H1 (cell line): ENCODE measurements around the gene NSFL1C. TPM values are rescaled to one million over a fixed set of nuclear protein-coding genes. Genes with fewer than 3 reads are reported as not detected.

ENCODE experiments used
- ATF3 ChIP-seq: IDR thresholded peaks from 2 replicates; pipeline ENCODE4 v1.6.1; 2011; ENCODE audit warnings: low read depth, mild to moderate bottlenecking, low read length; ENCODE audit not compliant: insufficient read depth
- BCL11A ChIP-seq, 2 experiments: IDR thresholded peaks; one replicate each; pipeline ENCODE4 v1.6.1; 2011; ENCODE audit warnings: low read depth in 2 of 2, low read length in 2 of 2, mild to moderate bottlenecking in 2 of 2
- CEBPB ChIP-seq: IDR thresholded peaks from 2 replicates; pipeline ENCODE4 v1.6.1; 2012; ENCODE audit warnings: low read depth, low read length
- CHD1 ChIP-seq: IDR thresholded peaks from 2 replicates; pipeline ENCODE4 v1.6.1; 2012; ENCODE audit warnings: low read depth, low read length, improper control_type of control experiment
- E2F6 ChIP-seq: IDR thresholded peaks from 2 replicates; pipeline ENCODE4 v1.6.1; 2012; ENCODE audit warnings: inconsistent platforms
- EP300 ChIP-seq, 2 experiments: IDR thresholded peaks; 1 replicate in 1 of 2; 2 replicates in 1 of 2; pipeline ENCODE4 v1.6.1; 2011 to 2012; ENCODE audit warnings: low read depth in 2 of 2, low read length in 2 of 2, mild to moderate bottlenecking in 2 of 2, borderline replicate concordance in 1 of 2, inconsistent platforms in 1 of 2, moderate library complexity in 1 of 2
- FOSL1 ChIP-seq: IDR thresholded peaks from 2 replicates; pipeline ENCODE4 v1.6.1; 2011; ENCODE audit warnings: mild to moderate bottlenecking, low read depth, low read length, moderate library complexity; ENCODE audit not compliant: insufficient read depth
- GABPA ChIP-seq: IDR thresholded peaks from 2 replicates; pipeline ENCODE4 v1.6.1; 2011; ENCODE audit warnings: mild to moderate bottlenecking, low read length, moderate library complexity, borderline replicate concordance; ENCODE audit not compliant: insufficient read depth
- HDAC6 ChIP-seq: IDR thresholded peaks from one replicate; pipeline ENCODE4 v1.7.1; 2012; ENCODE audit warnings: low read depth, mild to moderate bottlenecking, inconsistent platforms, low read length, moderate library complexity
- KDM1A ChIP-seq: fragments of 200-600, 300-600 bp; sonication (generic); IDR thresholded peaks from 2 replicates; pipeline ENCODE4 v1.7.1; 2016; ENCODE audit warnings: mild to moderate bottlenecking, low read length, borderline replicate concordance
- KDM4A ChIP-seq: IDR thresholded peaks from one replicate; pipeline ENCODE4 v1.7.1; 2012; ENCODE audit warnings: low read depth, mild to moderate bottlenecking, moderate library complexity, low read length, inconsistent platforms; ENCODE audit not compliant: severe bottlenecking
- MAX ChIP-seq: IDR thresholded peaks from 2 replicates; pipeline ENCODE4 v1.6.1; 2012; ENCODE audit warnings: inconsistent platforms
- POLR2AphosphoS5 ChIP-seq: IDR thresholded peaks from 2 replicates; pipeline ENCODE4 v1.6.1; 2011; ENCODE audit warnings: low read depth, low read length
- RFX5 ChIP-seq: IDR thresholded peaks from 2 replicates; pipeline ENCODE4 v1.6.1; 2011; ENCODE audit warnings: low read depth, low read length, improper control_type of control experiment, borderline replicate concordance
- SAP30 ChIP-seq: fragments of 300-600 bp; sonication (generic); IDR thresholded peaks from 2 replicates; pipeline ENCODE4 v1.7.1; 2012; ENCODE audit warnings: low read length, moderate library complexity, mild to moderate bottlenecking, inconsistent platforms; ENCODE audit not compliant: insufficient read depth, insufficient replicate concordance
- SIRT6 ChIP-seq: IDR thresholded peaks from one replicate; pipeline ENCODE4 v1.7.1; 2012; ENCODE audit warnings: low read length, inconsistent platforms
- SIX5 ChIP-seq: IDR thresholded peaks from 2 replicates; pipeline ENCODE4 v1.6.1; 2011; ENCODE audit warnings: mild to moderate bottlenecking, low read depth, low read length
- SP2 ChIP-seq: IDR thresholded peaks from 2 replicates; pipeline ENCODE4 v1.6.1; 2012; ENCODE audit warnings: mild to moderate bottlenecking, low read length, inconsistent platforms
- SUZ12 ChIP-seq: fragments of 200-600 bp; sonication (generic); IDR thresholded peaks from 2 replicates; pipeline ENCODE4 v1.6.1; 2012; ENCODE audit warnings: mild to moderate bottlenecking, inconsistent platforms, low read length, moderate library complexity, mixed read lengths
- TBP ChIP-seq: IDR thresholded peaks from 2 replicates; pipeline ENCODE4 v1.6.1; 2011; ENCODE audit warnings: low read depth, low read length, improper control_type of control experiment
- polyA plus RNA-seq, 7 experiments: library from polyadenylated mRNA; depleted of rRNA in 3 of 7; stranded (reverse) in 5 of 7; unstranded in 2 of 7; fragments of >200 nt in 5 of 7; fragments of 200-250 nt in 2 of 7; gene quantifications; 1 replicate in 5 of 7; 2 replicates in 1 of 7; 4 replicates in 1 of 7; pipeline versions ENCODE4 v1.2.1 to v1.2.3, GENCODE V29; 2011 to 2013; ENCODE audit warnings: missing spikeins in 2 of 7, mixed read lengths in 2 of 7
- total RNA-seq: library from RNA; stranded (reverse); fragmentation: NEBNext Ultra II Directional; extraction: Animal tissue kit (Norgen Biotek cat#: 25700); gene quantifications from 2 replicates; pipeline ENCODE4 v1.2.1, GENCODE V29; 2021

The NSFL1C gene
- total and polyA plus RNA-seq, 2 of the 8 experiments (the other 6 are each of a cell fraction or from before 2014, with no cell fraction given), result 21.6 to 98.0 TPM

- peak; percentile 77 for TF ChIP-seq KDM4A
- TF ChIP-seq SAP30, result no peak
- no peak for TF ChIP-seq E2F6
- TF ChIP-seq KDM1A, result no peak
- peak; percentile 93 for TF ChIP-seq TBP
- no peak for TF ChIP-seq CHD1
- TF ChIP-seq MAX, result peak; percentile 13; the same call in 1 of the 2 replicates
- no peak for TF ChIP-seq FOSL1
- TF ChIP-seq POLR2AphosphoS5, result peak; percentile 69; the same call in 1 of the 2 replicates
- peak; percentile 11; the same call in 1 of the 2 replicates for TF ChIP-seq SIX5
- no peak for TF ChIP-seq HDAC6
- TF ChIP-seq RFX5, result no peak
- TF ChIP-seq SP2, result no peak
- no peak for TF ChIP-seq SUZ12
- no peak for TF ChIP-seq ATF3
- TF ChIP-seq GABPA, result peak; percentile 81; the same call in 1 of the 2 replicates
- TF ChIP-seq BCL11A (IDR thresholded peaks at IDR 0.05; ENCODE audit: low read depth in 2 of 2, low read length in 2 of 2), result no peak
- peak; percentile 28; the same call in 1 of the 2 replicates for TF ChIP-seq CEBPB
- no peak for TF ChIP-seq SIRT6
- TF ChIP-seq EP300 (IDR thresholded peaks at IDR 0.05; ENCODE audit: borderline replicate concordance in 1 of 2, low read depth in 2 of 2, low read length in 2 of 2), result peak in 1 of 2 experiments; percentile 92; a peak in 2 of 3 replicates
These were observed at the start of gene NSFL1C (continued) for GRCh38 chr20:1466211-1467081.
